ENCODE measurements around the gene MRPL52. TPM values are rescaled to one million over a fixed set of nuclear protein-coding genes. Genes with fewer than 3 reads are reported as not detected.

Gene MRPL52
- total and polyA plus RNA-seq, 4 donors: 37.2 to 56.0 (median 48.2) TPM

Other genes starting within 250 kb of the MRPL52 start
- gene DAD1, start 240.7 kb upstream of the MRPL52 start, total RNA-seq: 100 to 1,000 TPM; 143 to 149 TPM
- 100 to 1,000 TPM; 240 to 309 TPM for gene DAD1, start 240.7 kb upstream of the MRPL52 start, polyA plus RNA-seq
- 10 to 100 TPM; 44.8 to 47.4 TPM for gene ABHD4, start 231.6 kb upstream of the MRPL52 start, total RNA-seq
- gene ABHD4, start 231.6 kb upstream of the MRPL52 start, polyA plus RNA-seq: 10 to 100 TPM; 20.3 to 41.6 TPM
- gene OR6J1, start 185.5 kb upstream of the MRPL52 start, total RNA-seq: not detected
- gene OR6J1, start 185.5 kb upstream of the MRPL52 start, polyA plus RNA-seq: not detected
- 10 to 100 TPM; 60.0 to 74.8 TPM for gene OXA1L, start 63.2 kb upstream of the MRPL52 start, total RNA-seq
- gene OXA1L, start 63.2 kb upstream of the MRPL52 start, polyA plus RNA-seq: 100 to 1,000 TPM in 1 of 2 donors, 10 to 100 TPM in 1; 69.4 to 123 TPM
- gene SLC7A7, start 14.5 kb upstream of the MRPL52 start, total RNA-seq: 10 to 100 TPM; 16.7 TPM
- gene SLC7A7, start 14.5 kb upstream of the MRPL52 start, polyA plus RNA-seq: 10 to 100 TPM; 15.4 to 44.2 TPM
- gene MMP14, start 6.7 kb downstream of the MRPL52 start, total RNA-seq: 100 to 1,000 TPM; 206 to 250 TPM
- 10 to 100 TPM; 29.8 to 99.2 TPM for gene MMP14, start 6.7 kb downstream of the MRPL52 start, polyA plus RNA-seq
- 100 to 1,000 TPM; 161 to 187 TPM for gene LRP10, start 41.9 kb downstream of the MRPL52 start, total RNA-seq
- 100 to 1,000 TPM in 1 of 2 donors, 10 to 100 TPM in 1; 53.0 to 134 TPM for gene LRP10, start 41.9 kb downstream of the MRPL52 start, polyA plus RNA-seq
- under 1 TPM; 0.36 to 0.75 TPM for gene REM2, start 53.3 kb downstream of the MRPL52 start, total RNA-seq
- under 1 TPM in 1 of 2 donors, not detected in 1; 0.92 TPM for gene REM2, start 53.3 kb downstream of the MRPL52 start, polyA plus RNA-seq
- gene RBM23, start 89.3 kb downstream of the MRPL52 start, total RNA-seq: 10 to 100 TPM; 65.4 to 72.6 TPM
- gene RBM23, start 89.3 kb downstream of the MRPL52 start, polyA plus RNA-seq: 10 to 100 TPM; 19.9 to 54.3 TPM
- 10 to 100 TPM; 32.0 to 36.5 TPM for gene PRMT5, start 99.5 kb downstream of the MRPL52 start, total RNA-seq
- gene PRMT5, start 99.5 kb downstream of the MRPL52 start, polyA plus RNA-seq: 10 to 100 TPM; 27.7 to 36.2 TPM
- 10 to 100 TPM; 19.7 to 33.9 TPM for gene HAUS4, start 127.2 kb downstream of the MRPL52 start, total RNA-seq
- gene HAUS4, start 127.2 kb downstream of the MRPL52 start, polyA plus RNA-seq: 10 to 100 TPM; 39.5 to 62.7 TPM
- 10 to 100 TPM; 12.9 to 16.2 TPM for gene AJUBA, start 152.7 kb downstream of the MRPL52 start, total RNA-seq
- gene AJUBA, start 152.7 kb downstream of the MRPL52 start, polyA plus RNA-seq: 1 to 10 TPM; 2.2 to 3.8 TPM
- 1 to 10 TPM; 5.5 to 8.6 TPM for gene C14orf93, start 180.3 kb downstream of the MRPL52 start, total RNA-seq
- 10 to 100 TPM in 1 of 2 donors, 1 to 10 TPM in 1; 8.8 to 11.0 TPM for gene C14orf93, start 180.3 kb downstream of the MRPL52 start, polyA plus RNA-seq
- 10 to 100 TPM; 67.7 to 68.4 TPM for gene PSMB5, start 205.0 kb downstream of the MRPL52 start, total RNA-seq
- 100 to 1,000 TPM; 103 to 116 TPM for gene PSMB5, start 205.0 kb downstream of the MRPL52 start, polyA plus RNA-seq
- not detected for gene PSMB11, start 212.3 kb downstream of the MRPL52 start, total RNA-seq
- gene PSMB11, start 212.3 kb downstream of the MRPL52 start, polyA plus RNA-seq: not detected
- gene CDH24, start 227.6 kb downstream of the MRPL52 start, total RNA-seq: 10 to 100 TPM in 1 of 2 donors, 1 to 10 TPM in 1; 3.4 to 11.4 TPM
- gene CDH24, start 227.6 kb downstream of the MRPL52 start, polyA plus RNA-seq: 1 to 10 TPM in 1 of 2 donors, not detected in 1; 4.1 TPM